Hepatic stellate cell (primary cell): ENCODE measurements around the gene PPP1R9A.

ENCODE experiments used
- DNase-seq: peaks from one replicate; pipeline ENCODE4 v3.0.0; 2011; ENCODE audit warnings: low spot score

PPP1R9A gene

DNA sequence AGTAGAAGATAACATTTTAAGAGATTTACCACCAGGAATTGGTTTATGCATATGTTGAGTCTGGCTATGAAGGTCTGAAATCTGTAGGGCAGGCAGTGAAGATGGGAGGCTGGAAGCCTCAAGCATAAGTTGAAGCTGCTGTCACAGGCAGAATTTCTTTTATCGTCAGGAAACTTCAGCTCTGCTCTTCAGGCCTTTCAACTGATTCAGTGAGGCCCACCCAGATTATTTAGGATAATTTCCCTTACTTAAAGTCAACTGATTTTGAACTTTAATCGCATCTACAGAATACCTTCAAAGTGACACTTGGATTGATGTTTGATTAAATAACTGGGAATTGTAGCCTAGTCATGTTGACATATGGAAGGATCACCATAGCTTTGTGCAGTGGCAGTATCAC, 190.5 kb downstream of the PPP1R9A start:
- no peak for DNase-seq

DNA sequence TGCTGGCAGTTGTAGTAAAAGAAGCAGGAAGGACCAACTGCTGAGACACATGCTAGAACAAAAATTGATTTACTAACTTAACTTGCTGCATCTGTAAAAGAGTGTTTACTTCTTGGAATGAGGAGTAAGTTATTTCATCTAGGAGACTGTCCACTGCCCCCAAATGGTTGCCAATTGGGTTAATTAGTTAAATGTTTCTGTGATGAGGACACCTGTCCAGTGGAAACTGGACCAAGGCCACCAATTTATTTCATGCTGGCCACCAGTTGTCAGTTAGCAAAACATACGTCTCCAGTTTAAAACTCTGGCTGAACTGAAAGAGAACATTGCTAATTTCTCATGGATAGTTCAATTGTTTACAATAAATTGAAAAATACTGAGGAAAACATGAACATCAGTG, 191.7 kb downstream of the PPP1R9A start:
- no peak for DNase-seq

DNA sequence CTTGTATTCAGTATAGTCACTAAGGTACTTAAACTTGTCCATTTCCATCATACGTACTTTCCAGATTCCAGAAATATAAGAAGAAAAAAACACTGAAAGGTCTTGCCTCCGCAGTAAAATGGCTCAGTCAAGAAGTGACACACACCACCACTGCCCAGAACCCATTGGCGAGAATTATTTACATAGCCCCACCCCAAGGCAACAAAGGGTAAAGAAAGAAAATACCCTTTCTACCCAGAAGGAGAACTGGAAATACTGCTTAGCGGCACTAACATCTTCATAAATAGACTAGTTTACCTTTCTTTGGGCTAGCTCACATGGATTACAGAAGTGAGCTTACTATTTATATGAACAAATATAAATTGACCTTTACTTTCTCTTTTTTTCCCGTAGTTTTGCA, 194.0 kb downstream of the PPP1R9A start:
- no peak for DNase-seq

DNA sequence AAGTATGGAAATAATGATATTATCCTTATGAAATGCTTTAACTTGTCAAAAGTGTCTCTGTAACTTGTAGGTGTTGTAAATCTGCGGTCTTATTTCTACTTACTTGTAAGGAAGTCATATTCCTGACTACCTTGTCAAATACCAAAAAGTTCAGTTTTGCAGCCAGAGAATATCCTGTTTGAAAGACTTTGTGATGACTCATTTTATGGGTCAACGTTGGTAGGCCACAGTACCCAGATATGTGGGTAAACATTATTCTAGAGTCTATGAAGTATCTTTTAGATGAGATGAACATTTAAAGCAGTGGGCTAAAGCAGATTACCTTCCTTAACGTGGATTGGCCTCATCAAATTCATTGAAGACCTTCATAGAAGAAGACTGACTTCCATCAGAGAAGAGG, 195.3 kb downstream of the PPP1R9A start:
- DNase-seq = no peak

DNA sequence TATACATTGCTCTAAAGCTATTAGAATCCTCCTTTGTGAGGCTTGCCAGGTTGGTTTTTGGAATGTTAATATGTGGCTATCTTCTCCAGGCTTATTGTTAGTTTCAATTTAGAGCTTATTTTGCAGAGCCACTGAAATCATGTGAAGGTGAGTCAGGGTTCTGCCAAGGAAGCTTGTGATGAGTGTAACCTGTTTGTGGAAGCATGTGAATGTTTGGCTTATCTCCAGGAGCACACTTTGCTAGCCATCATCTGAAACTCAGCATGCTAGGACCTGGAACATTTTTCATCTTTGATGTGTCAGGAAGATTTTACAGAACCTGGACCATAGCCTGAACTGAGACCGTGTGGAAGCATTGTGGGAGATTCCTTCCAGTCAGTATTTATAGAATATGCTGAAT, 197.3 kb downstream of the PPP1R9A start:
- DNase-seq = no peak

DNA sequence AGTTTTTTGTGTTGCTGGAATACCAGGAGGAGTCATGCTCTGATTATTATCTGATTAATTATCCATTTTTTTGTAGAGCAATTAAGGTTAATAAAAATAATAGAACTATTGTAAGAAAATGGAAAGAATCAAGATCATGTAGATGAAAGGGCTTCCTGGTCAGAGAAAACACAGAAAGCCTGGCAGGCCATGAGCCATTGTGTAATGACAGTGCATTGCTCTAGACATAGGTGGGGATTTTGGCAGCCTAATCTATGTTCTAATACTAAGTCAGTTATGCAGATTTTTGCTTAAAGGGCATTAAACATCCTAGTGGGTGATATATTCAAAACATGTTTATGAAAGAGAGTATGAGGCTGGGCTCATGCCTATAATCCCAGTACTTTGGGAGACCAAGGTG, 198.2 kb downstream of the PPP1R9A start:
- DNase-seq = no peak

DNA sequence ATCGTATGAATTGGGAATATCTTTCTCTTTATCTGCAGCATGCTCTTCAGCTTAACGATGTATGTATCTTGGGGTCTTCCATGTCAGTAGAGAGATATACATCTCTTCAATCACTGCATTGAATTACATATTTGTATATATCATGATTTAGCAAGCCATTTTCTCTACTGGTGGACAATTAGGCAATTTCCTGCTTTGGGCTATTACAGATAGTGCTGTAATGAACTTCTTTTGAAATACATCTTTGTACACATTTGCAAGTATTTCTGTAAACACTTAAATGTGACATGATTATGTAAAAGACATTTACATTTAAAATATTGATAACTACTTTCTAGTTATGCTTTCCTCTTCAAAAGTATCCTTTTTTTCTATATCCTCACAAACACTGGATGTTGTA, 199.0 kb downstream of the PPP1R9A start:
- no peak for DNase-seq

DNA sequence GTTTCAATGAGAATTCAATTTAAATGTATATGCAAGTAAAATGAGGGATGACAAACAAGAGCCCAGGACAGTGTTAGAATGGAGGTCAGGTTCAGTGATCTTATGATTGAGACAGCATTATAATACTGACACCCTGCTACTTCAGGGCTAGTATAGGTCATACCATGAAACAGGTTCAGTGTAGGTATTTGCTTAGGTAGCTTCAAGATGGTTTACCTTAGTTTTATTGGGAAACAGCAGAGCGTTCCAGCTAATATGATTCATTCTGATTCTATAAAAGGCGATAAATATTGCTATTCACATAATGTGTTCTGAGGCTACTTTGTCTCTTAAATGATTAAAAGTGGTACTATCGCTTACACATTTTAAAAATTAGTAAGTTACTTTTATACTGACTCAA, 203.3 kb downstream of the PPP1R9A start:
- no peak for DNase-seq

DNA sequence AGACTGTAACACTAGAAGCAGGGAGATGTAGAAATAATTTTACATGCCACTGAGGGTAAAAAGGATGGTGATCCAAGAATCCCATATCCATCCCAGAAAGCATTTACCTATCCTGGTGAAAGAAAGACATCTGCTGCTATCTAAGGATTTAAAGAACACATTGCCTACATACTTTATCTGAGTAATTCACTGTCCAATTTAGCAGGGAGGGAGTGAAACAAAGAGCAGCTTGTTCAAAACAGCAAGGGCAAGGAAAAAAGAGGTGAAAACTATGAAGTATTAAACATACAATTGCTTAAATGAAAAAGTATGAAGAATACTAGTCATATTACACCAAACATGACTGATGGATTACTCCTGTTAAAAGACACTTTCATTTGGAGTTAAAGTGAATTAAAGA, 206.2 kb downstream of the PPP1R9A start:
- no peak for DNase-seq

DNA sequence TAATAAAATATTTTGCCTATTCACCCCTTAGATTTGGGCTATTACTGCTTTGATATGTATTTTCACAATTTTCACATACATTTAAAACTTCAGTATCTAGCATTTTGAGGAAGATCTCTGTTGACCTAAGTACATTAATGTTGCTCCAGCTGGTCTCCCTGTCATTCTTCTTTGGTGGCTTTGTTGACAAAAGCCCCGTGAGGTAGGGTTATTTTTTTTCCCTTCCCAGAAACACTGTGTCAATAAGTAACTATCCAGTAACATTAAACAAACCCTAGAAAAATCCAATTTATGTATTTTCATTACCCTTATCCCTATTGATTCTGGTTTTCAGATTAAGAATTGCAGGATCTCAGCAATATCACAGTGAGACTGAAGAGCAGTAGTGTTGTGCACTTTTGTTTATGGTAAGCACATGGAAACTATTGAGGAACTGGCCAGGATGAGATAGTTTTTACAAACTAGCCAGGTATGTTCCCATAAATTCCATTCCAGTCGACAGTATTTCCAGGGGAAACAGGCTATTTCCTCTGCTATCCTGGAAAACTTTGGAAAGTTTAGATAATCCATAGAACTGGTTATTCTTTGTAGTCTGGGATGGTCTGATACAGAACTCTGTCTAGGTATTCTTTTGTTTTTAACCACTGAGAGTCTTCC, 218.8 kb downstream of the PPP1R9A start:
- DNase-seq = no peak

DNA sequence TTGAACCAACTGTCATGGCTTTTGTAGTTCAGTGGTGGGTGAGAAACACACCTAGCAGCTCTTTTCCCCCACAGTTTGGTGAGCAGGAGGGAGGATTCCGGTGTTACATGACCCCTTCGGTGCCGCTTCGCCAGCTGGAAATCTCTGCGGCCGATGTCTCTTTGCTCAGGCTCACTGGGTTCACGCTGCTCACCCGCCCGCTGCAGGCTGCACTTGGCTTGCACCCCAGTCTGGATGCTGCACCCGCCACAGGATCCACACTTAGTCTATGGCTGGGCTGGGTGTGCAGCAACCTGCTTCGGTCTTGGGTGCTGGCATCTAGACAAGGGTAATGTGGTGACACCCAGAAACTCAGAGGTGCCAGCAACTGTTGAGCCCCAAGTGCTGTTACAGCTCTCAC, 225.1 kb downstream of the PPP1R9A start:
- DNase-seq = no peak

DNA sequence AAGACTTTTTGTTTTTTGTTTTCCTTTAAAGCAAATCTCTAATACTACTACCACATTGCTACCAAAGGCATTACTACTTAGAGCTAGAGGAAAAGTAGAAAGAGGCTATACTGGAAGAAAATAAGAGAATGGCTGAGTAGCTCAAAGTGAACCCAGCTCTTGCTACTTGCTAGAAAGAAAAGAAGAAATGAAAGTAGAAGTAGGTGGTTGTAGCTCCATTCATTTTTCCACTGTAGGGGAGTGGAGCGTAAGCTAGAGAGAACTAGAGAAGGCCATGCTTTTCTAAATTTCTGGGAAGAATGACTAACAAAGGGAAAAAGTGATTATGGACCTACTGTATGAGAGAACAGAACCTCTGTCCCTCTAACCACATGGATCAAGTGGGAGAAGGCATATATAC, 232.5 kb downstream of the PPP1R9A start:
- no peak for DNase-seq

DNA sequence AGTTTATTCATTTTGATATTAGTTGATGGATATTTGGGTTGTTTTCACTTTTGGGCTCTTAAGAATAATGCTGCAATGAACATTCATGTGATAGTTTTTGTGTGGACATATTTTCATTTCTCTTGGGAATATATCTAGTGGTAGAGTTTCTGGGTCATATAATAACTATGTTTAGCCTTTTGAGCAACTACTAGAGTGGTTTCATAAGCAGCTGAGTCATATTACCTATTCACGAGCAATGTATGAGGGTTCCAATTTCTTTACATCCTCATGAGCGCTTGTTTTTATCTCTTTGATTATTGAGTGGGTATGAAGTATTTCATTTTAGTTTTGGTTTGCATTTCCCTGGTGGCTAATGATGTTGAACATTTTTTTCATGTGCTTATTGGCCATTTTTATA, 234.4 kb downstream of the PPP1R9A start:
- no peak for DNase-seq

DNA sequence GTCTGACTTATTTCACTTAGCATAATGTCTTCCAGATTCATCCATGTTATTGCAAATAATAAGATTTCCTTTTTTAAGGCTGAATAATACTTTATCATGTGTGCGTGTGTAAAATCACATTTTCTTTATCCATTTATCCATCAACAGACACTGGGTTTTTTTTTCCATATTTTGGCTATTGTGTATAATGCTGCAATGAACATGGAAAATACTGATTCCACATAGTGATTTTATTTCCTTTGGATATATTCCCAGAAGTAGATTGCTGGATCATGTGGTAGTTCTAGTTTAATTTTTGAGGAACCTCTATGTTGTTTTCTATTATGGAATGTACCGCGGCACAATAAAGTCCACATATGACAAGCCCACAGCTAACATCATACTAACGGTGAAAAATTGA, 236.9 kb downstream of the PPP1R9A start:
- no peak for DNase-seq

DNA sequence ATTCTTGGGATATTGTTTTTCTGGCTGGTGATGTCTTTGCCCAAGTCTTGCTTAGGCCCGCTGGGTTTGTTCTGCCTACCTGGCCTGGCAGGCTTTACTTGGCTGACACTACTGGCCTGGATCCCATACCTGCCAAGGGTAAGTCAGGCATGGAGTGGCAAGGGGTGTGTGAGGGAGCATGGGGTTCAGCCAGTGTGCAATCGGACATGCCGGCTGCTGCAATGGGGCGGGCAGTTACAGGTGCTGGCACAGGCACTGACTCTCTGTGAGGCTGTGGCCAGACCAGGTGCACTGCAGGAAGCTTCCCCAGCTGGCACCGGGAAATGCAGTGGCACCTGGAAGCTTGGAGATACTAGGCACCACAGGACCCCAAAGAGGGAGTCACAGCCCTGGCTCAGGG, 248.6 kb downstream of the PPP1R9A start:
- no peak for DNase-seq

DNA sequence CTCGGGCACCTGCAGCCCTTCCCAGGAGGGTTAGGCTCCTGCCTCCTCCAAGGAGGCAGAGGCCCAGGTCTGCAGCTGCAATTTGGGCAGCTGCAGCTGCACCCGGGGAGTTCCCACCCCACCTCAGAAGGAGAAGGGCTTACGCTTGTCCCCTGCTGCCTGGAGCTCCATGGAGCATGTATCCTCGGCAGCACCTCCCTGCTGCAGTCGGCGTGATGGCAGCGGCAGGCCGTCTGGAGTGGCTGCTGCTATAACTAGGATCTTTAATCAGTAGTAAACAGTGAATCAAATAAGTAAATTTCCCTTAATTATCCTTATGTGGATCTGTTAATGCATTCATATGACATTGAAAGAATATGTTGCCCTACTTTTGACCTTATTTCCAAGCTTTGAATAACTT, 250.0 kb downstream of the PPP1R9A start:
- no peak for DNase-seq

DNA sequence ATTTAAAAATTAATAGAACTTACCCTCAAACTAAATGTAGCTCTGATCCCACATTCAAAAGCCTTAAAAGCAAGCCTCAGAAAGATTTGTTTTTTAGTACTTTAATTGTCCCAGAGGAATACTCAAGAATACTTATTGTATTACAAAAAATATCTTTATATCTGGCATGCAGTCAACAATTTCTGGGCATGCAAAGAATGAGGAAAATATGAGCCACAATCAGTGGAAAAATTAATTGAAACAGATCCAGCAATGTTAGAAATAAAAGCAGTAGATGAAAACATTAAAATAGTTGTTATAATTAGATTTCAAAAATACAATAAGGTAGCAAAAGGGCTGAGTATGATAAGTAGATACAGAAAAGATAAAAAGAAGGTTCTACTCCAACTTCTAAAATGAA, 262.3 kb downstream of the PPP1R9A start:
- DNase-seq = no peak

DNA sequence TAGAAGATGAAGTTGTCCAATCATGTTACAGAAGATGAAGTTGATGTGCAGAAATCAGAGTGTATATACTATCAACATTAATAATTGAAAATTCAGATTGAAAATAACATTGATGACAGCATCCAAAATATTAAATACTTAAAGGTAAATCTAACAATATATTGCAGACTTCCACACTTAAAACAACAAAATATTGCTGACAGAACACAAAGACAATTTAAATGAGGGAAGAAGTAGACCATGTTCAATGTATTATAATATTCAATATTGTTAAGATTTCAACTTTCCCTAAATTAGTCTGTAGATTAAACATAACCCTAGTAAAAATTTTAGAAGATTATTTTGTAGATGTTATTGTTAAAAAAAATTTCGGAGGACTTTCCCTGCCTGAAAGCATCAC, 265.0 kb downstream of the PPP1R9A start:
- no peak for DNase-seq

DNA sequence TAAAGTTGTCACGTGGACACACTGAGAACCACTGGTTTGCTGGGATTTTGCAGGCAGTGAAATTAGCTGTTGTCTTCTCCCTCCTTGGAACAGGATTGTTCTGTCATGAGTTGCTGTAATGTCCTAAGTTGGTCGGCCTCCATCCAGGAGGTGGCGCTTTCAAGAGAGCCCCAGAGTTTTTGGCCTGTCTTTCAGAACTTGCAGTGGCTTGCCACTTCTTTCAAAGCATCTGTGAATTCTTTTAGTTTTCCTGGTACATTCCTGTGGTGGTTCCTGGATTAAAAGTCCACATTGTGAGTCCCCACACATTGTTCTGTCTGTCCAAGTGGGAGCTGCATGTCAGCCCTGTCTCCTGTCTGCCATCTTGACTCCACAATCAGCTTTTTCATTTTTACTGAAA, 283.1 kb downstream of the PPP1R9A start:
- DNase-seq = no peak

DNA sequence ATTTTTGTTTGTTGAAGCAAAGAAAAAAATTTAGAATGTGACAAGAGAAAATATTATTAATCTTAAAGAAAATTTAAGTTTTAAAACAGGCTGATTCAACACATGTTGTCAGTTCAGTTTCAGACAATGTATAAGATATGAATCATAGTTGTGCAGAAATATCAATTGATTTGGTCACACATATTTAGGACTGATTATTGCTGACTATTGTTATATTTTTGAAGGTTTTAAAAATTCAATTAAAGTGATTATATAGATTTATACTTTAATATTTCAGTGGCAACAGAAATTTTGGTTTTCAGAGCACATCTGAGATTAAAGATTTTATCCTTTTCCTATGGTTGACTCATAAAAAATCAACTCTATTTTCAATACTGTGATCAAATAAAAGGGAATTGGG, 284.4 kb downstream of the PPP1R9A start:
- no peak for DNase-seq

DNA sequence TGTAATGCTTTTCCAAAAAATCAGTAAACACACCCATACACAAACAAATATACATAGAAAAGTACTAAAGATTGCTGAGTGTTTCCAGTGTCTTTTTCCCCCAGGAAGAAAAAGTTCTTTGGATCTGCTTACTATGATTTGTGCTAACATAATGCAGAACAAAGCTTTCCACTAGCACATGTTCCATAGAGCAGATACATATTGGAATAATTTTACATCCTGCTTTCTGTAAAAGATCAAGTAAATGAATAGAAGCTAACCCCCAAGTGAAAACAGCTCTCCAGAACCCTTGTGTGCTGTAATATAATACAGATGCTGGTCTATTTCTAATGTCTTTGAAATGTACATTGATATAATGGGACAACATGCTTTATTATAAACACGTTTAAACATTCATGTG, 291.5 kb downstream of the PPP1R9A start:
- no peak for DNase-seq

DNA sequence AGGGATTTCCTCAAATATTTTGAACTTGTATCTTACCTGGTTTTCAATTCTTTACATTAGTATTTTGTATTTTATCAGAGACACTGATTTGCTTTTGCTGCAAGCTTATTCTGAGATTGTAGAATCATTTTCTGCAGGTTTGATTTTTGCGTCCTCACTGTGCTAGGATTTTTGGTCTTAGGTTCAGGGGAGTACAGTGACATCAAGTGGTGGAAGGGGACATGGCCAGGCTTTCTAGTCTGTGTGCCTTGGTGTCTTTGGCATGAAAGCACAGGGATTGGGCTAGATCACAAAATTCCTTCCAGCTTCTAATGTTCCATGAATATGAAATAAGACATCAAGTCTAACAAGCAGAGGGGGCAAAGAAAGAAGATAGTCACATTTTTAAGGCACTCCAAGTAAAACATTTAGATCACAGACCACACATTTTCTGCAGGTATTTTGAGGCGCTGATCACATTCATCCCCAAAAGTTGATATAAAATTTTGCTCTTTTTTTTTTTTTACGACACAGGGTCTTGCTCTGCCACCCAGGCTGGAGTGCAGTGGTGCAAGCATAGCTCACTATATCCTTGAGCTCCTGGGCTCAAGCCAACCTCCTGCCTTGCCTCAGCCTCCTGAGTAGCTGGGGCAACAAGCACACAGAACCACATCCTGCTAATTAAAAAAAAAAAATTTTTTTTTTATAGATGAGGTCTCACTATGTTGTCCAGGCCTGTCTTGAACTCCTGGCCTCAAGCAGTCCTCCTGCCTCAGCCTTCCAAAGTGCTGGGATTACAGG, 292.6 kb downstream of the PPP1R9A start:
- peak; percentile 38 for DNase-seq

DNA sequence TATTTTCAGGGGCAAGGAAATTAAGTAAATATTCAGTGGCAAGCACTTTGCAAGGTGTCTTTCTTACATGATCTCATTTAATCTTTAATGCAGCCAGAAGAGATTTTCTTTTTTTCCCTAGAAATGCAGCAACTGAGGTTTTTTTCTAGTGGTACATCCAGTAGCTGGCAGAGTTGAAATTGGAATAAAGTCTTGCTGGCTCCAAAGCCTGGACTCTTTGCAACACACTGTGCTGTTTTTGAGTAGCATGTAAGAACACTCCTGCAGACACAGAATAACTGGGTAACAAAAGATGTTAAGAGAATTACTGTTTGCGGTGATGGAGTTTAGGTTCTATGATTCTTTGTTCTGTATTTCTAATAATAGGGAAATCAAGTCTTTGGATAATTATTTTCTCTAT, 293.3 kb downstream of the PPP1R9A start:
- DNase-seq = no peak

DNA sequence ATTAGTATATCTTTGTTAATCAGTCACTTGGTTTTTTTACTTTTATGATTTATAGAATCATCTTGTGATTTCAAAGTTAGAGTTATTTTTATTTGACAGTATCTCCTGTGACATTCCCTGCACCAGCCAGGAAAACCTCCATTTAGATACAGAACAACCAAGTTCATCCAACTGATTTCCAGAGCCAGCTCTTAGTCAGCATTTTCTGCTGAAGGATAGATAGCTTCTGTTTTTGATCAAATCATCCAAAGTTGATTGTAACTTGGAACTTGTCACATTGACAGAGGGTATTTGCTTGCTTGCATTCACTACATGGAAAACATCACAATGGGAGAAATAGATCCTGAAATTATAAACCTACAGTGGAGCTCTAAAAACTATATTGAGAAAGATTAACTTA, 294.3 kb downstream of the PPP1R9A start:
- no peak for DNase-seq
